SK-N-SH (cell line): Measurements from ENCODE around the gene RNF13. TPM values are rescaled to one million over a fixed set of nuclear protein-coding genes. Genes with fewer than 3 reads are reported as not detected.

Experiments used
- CTCF ChIA-PET: fragments of 300-600, 350-600 bp; formaldehyde crosslinking; extraction: SDS; loops from one replicate; lab custom pipeline; 2021; lab: Yijun Ruan, JAX
- POLR2A ChIA-PET: fragments of 350-600 bp; sonication (Branson Sonifier 250); formaldehyde crosslinking; extraction: SDS; loops from one replicate; lab custom pipeline; 2020; ENCODE audit warnings: antibody characterized with exemption, inconsistent platforms; lab: Yijun Ruan, JAX
- DNase-seq: peaks from one replicate; pipeline ENCODE4 v3.0.0; 2012
- H2AFZ ChIP-seq: fragments of 200-600 bp; sonication (generic); 2 replicates; pipeline ENCODE4 v1.8.1; 2016; ENCODE audit warnings: antibody characterized with exemption, mild to moderate bottlenecking, low read depth
- H3F3A ChIP-seq: fragments of 200-600 bp; sonication (generic); replicated peaks from 2 replicates; pipeline ENCODE3; 2016; ENCODE audit warnings: antibody characterized with exemption, mild to moderate bottlenecking; ENCODE audit not compliant: insufficient read depth
- H3K27ac ChIP-seq, 2 experiments: fragments of 200-500 bp in 1 of 2; fragments of 200-600 bp in 1 of 2; sonication (Bioruptor generic) in 1 of 2; sonication (generic), shearing (Covaris generic) in 1 of 2; 2 replicates each; pipeline versions ENCODE4 v1.5.1 to v1.6.1; 2014 to 2016; ENCODE audit warnings: low read depth in 2 of 2, inconsistent platforms in 1 of 2, low read length in 1 of 2, mild to moderate bottlenecking in 1 of 2, mixed read lengths in 1 of 2
- H3K27me3 ChIP-seq: fragments of 200-600 bp; sonication (generic), shearing (Covaris generic); 2 replicates; pipeline ENCODE4 v1.6.1; 2016; ENCODE audit warnings: mixed run types; ENCODE audit not compliant: insufficient read depth
- H3K36me3 ChIP-seq, 2 experiments: fragments of 200-500 bp in 1 of 2; fragments of 200-600 bp in 1 of 2; sonication (Bioruptor generic) in 1 of 2; sonication (generic) in 1 of 2; replicated peaks in 1 of 2; 2 replicates each; pipeline versions ENCODE3 to v1.5.1; 2014 to 2016; ENCODE audit warnings: low read length in 1 of 2, mild to moderate bottlenecking in 1 of 2; ENCODE audit not compliant: insufficient read depth in 2 of 2, control insufficient read depth in 1 of 2
- H3K4me1 ChIP-seq, 2 experiments: fragments of 200-500 bp in 1 of 2; fragments of 200-600 bp in 1 of 2; sonication (Bioruptor generic) in 1 of 2; sonication (generic), shearing (Covaris generic) in 1 of 2; 2 replicates each; pipeline versions ENCODE4 v1.5.1 to v1.6.1; 2014 to 2016; ENCODE audit warnings: low read depth in 1 of 2, low read length in 1 of 2, mixed run types in 1 of 2; ENCODE audit not compliant: insufficient read depth in 2 of 2, control insufficient read depth in 1 of 2
- H3K4me2 ChIP-seq: fragments of 200-600 bp; sonication (generic), shearing (Covaris generic); 2 replicates; pipeline ENCODE4 v1.6.1; 2017; ENCODE audit warnings: mixed run types
- H3K4me3 ChIP-seq, 2 experiments: fragments of 200-500 bp in 1 of 2; fragments of 200-600 bp in 1 of 2; sonication (Bioruptor generic) in 1 of 2; sonication (generic), shearing (Covaris generic) in 1 of 2; 2 replicates each; pipeline versions ENCODE4 v1.5.1 to v1.8.1; 2014 to 2016; ENCODE audit warnings: low read depth in 2 of 2, inconsistent platforms in 1 of 2, low read length in 1 of 2, mild to moderate bottlenecking in 1 of 2, mixed read lengths in 1 of 2, moderate library complexity in 1 of 2
- H3K79me2 ChIP-seq: fragments of 200-600 bp; sonication (generic); 2 replicates; pipeline ENCODE4 v1.8.1; 2017; ENCODE audit warnings: mild to moderate bottlenecking; ENCODE audit not compliant: insufficient read depth
- H3K9ac ChIP-seq: fragments of 200-600 bp; sonication (generic); 2 replicates; pipeline ENCODE4 v1.6.1; 2017; ENCODE audit warnings: mixed run types
- H3K9me2 ChIP-seq: fragments of 200-600 bp; sonication (generic); 2 replicates; pipeline ENCODE4 v1.6.1; 2017; ENCODE audit warnings: mixed run types
- H3K9me3 ChIP-seq: fragments of 200-600 bp; sonication (generic); 2 replicates; pipeline ENCODE4 v1.6.1; 2017; ENCODE audit warnings: mixed run types, mild to moderate bottlenecking, moderate library complexity
- H4K20me1 ChIP-seq: fragments of 200-600 bp; sonication (generic); 2 replicates; pipeline ENCODE4 v1.6.1; 2017; ENCODE audit warnings: mild to moderate bottlenecking, mixed run types; ENCODE audit not compliant: insufficient read depth
- CHD2 ChIP-seq: fragments of 150-350 bp; IDR thresholded peaks from 2 replicates; pipeline ENCODE4 v1.6.1; 2018; ENCODE audit warnings: low read length; ENCODE audit not compliant: partially characterized antibody
- ELF1 ChIP-seq: IDR thresholded peaks from 2 replicates; pipeline ENCODE4 v1.4.0; 2012
- EZH2phosphoT487 ChIP-seq: fragments of 200-600 bp; sonication (generic); IDR thresholded peaks from 2 replicates; pipeline ENCODE4 v1.6.1; 2017; ENCODE audit warnings: low read depth, mixed run types, mild to moderate bottlenecking, antibody characterized with exemption, moderate library complexity, borderline replicate concordance
- FOSL2 ChIP-seq: IDR thresholded peaks from 2 replicates; pipeline ENCODE4 v1.4.0; 2012; ENCODE audit warnings: low read depth, mild to moderate bottlenecking, moderate library complexity, borderline replicate concordance
- FOXJ3 ChIP-seq: sonication (generic); formaldehyde crosslinking; IDR thresholded peaks from 2 replicates; pipeline ENCODE4 v1.5.1; 2020; ENCODE audit warnings: mild to moderate bottlenecking, missing genetic modification reagents
- FOXM1 ChIP-seq: IDR thresholded peaks from 2 replicates; pipeline ENCODE4 v1.4.0; 2012; ENCODE audit warnings: low read depth, mild to moderate bottlenecking
- GABPA ChIP-seq: IDR thresholded peaks from 2 replicates; pipeline ENCODE4 v1.4.0; 2012; ENCODE audit warnings: low read depth, mild to moderate bottlenecking
- GATA2 ChIP-seq: sonication (generic); formaldehyde crosslinking; IDR thresholded peaks from 2 replicates; pipeline ENCODE4 v1.5.0; 2020; ENCODE audit warnings: mild to moderate bottlenecking, missing genetic modification reagents
- JUND ChIP-seq: IDR thresholded peaks from 2 replicates; pipeline ENCODE4 v1.4.0; 2012
- MEF2A ChIP-seq: IDR thresholded peaks from 2 replicates; pipeline ENCODE4 v1.4.0; 2012; ENCODE audit warnings: low read depth, borderline replicate concordance
- NFIC ChIP-seq: IDR thresholded peaks from 2 replicates; pipeline ENCODE4 v1.4.0; 2012; ENCODE audit warnings: borderline replicate concordance
- PBX3 ChIP-seq: IDR thresholded peaks from 2 replicates; pipeline ENCODE4; 2012
- RAD21 ChIP-seq: IDR thresholded peaks from 2 replicates; pipeline ENCODE4 v1.6.1; 2012; ENCODE audit warnings: mild to moderate bottlenecking, low read length
- REST ChIP-seq: IDR thresholded peaks from 2 replicates; pipeline ENCODE4 v1.6.1; 2012; ENCODE audit warnings: mild to moderate bottlenecking, low read depth, low read length, moderate library complexity
- RFX5 ChIP-seq: IDR thresholded peaks from 2 replicates; pipeline ENCODE4 v1.6.1; 2012; ENCODE audit warnings: mild to moderate bottlenecking, improper control_type of control experiment, low read length
- RXRA ChIP-seq: IDR thresholded peaks from 2 replicates; pipeline ENCODE4 v1.4.0; 2012; ENCODE audit warnings: low read depth, mild to moderate bottlenecking, borderline replicate concordance
- TCF12 ChIP-seq: IDR thresholded peaks from 2 replicates; pipeline ENCODE4 v1.4.0; 2012
- USF1 ChIP-seq: IDR thresholded peaks from 2 replicates; pipeline ENCODE4 v1.4.0; 2012; ENCODE audit warnings: low read depth, borderline replicate concordance
- USF2 ChIP-seq: fragments of 150-350 bp; IDR thresholded peaks from 2 replicates; pipeline ENCODE4 v1.6.1; 2017; ENCODE audit warnings: antibody characterized with exemption, low read length, low read depth, borderline replicate concordance
- WGBS: methylation state at CpG from one replicate; pipeline ENCODE4 v1.1.6; 2017; ENCODE audit warnings: low lambda C conversion rate; 5-methylcytosine and 5-hydroxymethylcytosine counted together
- polyA plus RNA-seq, 3 experiments: library from polyadenylated mRNA; depleted of rRNA; stranded (reverse); fragments of >200 nt; gene quantifications; 2 replicates each; pipeline ENCODE4 v1.2.3, GENCODE V29; 2012

Gene RNF13
- polyA plus RNA-seq, 1 of the 3 experiments (the other 2 are of a cell fraction): 14.9 TPM

GRCh38 chr3:149877668-149878067, 64.7 kb downstream of the RNF13 start:
- no peak overlapping the region for H2AFZ ChIP-seq
- DNase-seq: no peak
- H3K27me3 ChIP-seq: no peaks in the 10 kb centered on the region
- H3K9me3 ChIP-seq: no peaks in the 10 kb centered on the region
- ChIA-PET CTCF (interaction anchor here (0.8 to 3.3 kb wide), 3 partner anchors 13 to 90 kb away, joined by 3 to 54 read pairs (median 4); no protein-coding TSS in a partner anchor), POLR2A (no interaction called here)
- no peak overlapping the region for H3K4me3 ChIP-seq
- H3F3A ChIP-seq: peaks cover 8% of the 10 kb centered on the region
- no peak overlapping the region for H3K9ac ChIP-seq
- WGBS: 86% methylated on average over 1 of the region's 1 CpG
- no peaks in the 10 kb centered on the region for H4K20me1 ChIP-seq
- H3K36me3 ChIP-seq: peaks cover 6 to 15% of the 10 kb centered on the region in 2 experiments
- TF ChIP-seq NFIC (no peak), USF2 (no peak), RAD21 (no peak), ELF1 (no peak), GABPA (no peak), FOSL2 (no peak), CHD2 (no peak), FOXJ3 (CRISPR knock-in tag) (no peak), PBX3 (no peak), RFX5 (no peak), REST (no peak), MEF2A (no peak), GATA2 (no peak), TCF12 (no peak), FOXM1 (no peak), JUND (no peak), USF1 (no peak), EZH2phosphoT487 (no peak), RXRA (no peak)
- TF ChIP-seq, all 33 proteins: peak for 0
- no peak overlapping the region for H3K27ac ChIP-seq
- H3K79me2 ChIP-seq: no peaks in the 10 kb centered on the region
- H3K4me1 ChIP-seq: no peaks in the 10 kb centered on the region
- H3K4me2 ChIP-seq: no peak overlapping the region
- no peaks in the 10 kb centered on the region for H3K9me2 ChIP-seq
